ENCODE measurements around the gene RLF. TPM values are rescaled to one million over a fixed set of nuclear protein-coding genes. Genes with fewer than 3 reads are reported as not detected.
A peak's percentile ranks its signal among the peaks of the same experiment; 100 is the strongest.
"Not testable (repeated sequence)": the region's sequence is repeated elsewhere in the genome, so short reads cannot be mapped to it uniquely, and the experiment has no call there.

The RLF gene
- total RNA-seq, 1 experiment from 2014 or later = 19.6 TPM

DNA sequence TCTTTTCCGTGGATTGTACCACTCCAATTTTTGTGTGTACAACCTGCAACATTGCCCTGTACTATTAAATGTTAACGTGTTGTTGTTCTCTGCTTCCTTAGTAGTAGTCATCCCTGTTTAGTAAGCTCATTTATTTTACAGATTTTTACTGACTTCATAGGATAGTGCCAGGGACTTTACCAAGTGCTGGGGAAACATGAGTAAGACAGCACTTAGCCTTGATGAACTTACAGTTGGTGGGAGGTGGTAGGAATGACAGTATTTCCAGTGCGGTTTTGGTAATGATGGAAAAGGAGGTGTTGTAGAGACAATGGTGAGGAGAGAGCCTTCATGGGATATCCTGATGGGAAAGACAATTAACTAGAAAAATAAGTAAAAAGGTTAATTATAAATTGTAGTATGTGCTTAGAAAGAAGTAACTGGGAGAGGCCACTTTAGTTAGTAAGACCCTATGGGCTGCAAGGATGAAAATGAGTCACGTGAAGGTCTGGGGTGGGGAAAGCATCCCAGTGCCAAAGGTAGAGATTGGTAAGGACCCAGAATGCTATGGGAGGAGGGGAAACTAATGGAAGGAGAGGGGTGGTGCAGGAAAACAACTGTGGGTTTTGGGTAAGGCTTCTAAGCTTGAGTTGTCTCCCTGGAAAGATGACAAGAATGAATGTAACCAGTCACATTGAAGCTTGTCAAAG lies 1.7 kb downstream of the RLF start:
- peak; percentile 59 for DNase-seq (ENCODE audit: low read depth)

DNA sequence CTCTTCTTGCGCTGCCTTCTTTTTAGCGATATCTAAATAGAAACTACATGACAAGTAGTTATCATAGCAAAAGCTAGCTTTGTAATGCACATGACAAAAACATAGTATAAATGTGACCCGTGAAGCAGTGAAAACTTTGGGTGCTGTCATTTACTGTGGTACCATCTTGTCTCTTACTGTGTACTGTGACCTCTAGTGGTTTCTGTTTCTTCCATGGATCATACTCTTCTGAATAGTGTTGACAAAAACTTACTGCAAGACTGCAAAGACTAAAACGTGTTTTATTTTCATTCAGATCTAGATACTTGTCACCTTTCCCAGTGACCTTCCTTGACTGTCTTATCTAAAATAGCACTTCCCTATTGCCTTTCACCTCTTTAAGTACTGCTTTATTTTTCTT lies 6.1 kb downstream of the RLF start:
- DNase-seq (ENCODE audit: low read depth) = no peak

DNA sequence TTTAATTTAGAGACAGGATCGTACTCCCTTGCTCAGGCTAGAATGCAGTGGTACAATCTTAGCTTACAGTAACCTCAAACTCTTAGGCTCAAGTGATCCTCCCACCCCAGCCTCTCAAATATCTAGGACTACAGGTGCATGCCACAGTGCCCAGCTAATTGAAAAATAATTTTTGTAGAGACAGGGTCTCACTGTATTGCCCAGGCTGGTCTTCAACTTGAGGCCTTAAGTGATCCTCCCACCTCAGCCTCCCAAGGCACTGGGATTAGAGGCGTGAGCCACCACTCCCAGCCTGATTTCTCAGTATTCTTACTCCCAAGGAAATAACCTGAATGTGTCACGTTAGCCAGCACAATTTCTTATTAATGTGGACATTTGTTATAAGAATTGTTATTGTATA lies 9.8 kb downstream of the RLF start:
- no peak for DNase-seq (ENCODE audit: low read depth)

DNA sequence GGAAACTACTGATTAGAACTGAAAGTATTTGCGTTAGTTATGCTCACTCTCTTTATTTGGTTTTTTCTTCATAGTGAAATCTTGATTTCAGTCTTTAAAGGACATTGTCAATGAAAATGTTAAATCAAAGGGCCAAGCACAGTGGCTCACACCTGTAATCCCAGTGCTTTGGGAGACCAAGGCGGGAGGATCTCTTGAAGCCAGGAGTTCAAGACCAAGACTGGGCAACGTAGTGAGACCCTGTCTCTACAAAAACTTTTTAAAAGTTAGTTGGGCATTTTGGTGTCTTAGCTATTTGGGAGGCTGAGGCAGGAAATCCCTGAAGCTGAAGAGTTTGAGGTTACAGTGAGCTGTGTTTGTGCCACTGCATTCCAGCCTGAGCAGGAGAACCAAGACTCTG lies 13.6 kb downstream of the RLF start:
- DNase-seq (ENCODE audit: low read depth) = no peak

DNA sequence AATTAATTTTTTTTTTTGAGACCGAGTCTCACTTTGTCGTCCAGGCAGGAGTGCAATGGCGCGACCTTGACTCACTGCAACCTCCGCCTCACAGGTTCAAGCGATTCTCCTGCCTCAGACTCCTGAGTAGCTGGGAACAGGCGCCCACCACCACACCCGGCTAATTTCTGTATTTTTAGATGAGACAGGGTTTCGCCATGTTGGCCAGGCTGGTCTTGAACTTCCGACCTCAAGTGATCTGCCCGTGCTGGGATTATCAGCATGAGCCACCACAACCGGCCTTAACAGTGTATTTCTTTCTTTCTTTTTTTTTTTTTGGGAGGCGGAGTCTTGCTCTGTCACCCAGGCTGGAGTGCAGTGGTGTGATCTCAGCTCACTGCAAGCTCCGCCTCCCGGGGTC lies 15.8 kb downstream of the RLF start:
- DNase-seq (ENCODE audit: low read depth) = not testable (repeated sequence)

DNA sequence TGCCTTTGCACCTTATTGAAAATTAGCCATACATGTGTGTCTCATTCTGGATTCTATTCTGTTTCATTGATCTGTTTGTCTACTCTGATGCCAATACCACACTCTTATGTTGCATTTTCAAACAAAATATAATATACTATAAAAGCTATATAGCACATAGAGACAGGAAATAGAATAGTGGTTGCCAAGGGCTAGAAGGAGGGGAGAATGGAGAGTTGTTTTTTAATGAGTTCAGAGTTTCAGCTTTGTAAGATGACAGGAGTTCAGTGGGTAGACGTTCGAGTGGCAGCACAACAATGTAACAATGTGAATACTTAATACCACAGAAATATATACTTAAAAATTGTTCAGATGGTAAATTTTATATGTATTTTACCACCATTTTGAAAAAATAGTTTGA lies 17.0 kb downstream of the RLF start:
- DNase-seq (ENCODE audit: low read depth) = no peak

DNA sequence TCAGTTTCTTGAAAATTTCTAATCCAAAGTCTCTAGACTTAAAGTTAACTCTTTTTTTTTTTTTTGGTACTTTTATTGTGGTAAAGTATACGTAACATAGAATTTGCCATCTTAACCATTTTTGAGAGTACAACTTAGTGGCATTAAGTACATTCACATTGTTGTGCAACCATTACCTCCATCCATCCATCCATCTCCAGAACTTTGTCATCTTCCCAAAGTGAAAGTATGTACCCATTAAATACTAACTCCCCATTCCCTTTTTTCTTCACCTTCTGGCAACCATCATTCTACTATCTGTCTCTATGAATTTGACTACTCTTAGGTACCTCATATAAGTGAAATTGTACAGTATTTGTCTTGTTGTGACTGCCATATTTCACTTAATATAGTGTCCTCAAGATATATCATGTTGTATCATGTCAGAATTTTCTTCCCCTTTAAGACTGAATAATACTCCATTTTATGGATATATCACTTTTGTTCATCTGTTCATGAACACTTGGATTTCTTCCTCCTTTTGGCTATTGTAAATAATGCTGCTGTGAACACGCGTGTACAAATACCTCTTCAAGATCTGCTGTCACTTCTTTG lies 18.4 kb downstream of the RLF start:
- no peak for DNase-seq (ENCODE audit: low read depth)

DNA sequence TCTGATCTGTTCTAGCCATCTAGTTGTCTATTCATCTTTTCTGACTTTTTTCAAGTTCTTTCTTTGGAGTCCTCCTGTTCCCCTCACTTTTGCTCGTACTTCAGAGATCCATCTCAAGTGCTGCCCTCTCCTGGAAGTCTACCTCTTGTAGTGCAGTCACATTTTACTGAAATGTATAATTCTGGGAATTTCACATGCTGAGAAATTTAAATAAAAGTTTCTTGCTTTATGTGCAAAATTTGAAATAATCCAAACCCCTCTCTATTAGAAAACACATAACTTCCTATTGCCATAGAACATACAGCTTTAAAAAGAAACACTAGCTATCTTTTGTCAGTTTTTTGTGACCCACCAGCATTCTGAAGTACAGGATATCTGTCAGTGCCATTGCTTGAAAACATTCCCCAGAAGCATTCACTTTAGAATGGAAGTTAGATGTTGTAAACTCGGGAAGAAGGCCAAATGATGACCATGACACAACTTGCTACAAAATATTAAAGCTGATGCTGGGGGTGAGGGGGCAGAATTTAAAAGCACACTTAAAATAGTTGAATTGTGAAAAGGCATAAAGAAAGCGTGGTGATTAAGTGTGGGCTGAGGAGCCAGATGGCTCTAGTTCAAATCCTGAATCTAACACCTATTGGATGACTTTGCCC lies 22.0 kb downstream of the RLF start:
- DNase-seq (ENCODE audit: low read depth) = peak; percentile 16

DNA sequence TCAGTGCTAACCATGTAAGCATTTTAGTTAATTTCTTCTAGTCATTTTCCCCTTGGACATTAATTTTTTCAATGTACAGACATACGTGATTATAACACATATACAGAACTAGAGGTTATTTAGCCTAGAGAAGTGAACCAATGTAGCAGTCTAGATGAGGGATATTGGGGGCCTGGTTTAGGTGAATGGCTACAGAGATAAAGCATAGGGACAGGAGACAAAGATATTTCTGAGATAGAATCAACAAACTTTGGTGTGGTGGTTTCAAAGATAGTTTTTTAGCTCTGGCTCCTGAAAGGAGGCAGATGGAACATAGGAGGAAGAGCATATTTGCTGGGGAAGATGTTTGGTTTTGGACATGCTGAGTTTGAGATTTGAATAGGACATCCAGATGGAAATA lies 23.0 kb downstream of the RLF start:
- DNase-seq (ENCODE audit: low read depth) = no peak

DNA sequence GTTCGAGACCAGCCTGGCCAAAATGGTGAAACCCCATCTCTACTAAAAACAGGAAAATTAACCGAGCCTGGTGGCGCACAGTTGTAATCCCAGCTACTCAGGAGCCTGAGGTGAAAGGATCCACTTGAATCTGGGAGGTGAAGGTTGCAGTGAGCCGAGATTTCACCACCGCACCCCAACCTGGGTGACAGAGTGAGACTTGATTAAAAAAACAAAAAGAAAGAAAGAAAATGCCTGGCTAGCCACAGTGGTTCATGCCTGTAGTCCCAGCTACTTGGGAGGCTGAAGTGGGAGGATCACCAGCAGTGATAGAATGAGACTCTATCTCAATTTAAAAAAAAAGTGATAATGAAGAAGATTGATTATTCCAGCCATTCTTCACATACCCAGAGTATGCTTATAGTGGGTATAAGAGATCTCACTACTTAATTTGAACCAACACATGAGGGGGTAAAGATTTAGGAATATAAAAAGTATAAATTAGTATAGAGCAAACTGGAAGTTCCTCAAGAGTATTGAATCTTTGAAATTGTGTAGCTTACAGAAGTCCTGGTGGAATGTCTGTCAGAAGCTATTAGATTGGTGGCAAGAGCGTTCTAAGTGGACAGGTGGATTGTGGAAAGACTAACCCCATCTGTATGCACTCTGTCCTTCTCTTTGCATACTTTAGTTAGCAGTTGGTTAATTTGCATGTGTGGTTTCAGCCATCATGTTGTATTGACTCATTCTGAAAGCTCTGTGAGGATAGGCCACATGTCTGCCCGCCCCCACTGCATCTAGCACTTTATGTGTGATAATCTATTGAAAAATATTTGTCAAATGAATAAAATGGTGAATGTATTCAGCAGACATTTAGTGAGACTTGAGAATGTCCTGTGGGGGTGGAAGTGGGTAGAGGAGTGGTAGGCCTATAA lies 25.0 kb downstream of the RLF start:
- peak; percentile 74 for DNase-seq (ENCODE audit: low read depth)

DNA sequence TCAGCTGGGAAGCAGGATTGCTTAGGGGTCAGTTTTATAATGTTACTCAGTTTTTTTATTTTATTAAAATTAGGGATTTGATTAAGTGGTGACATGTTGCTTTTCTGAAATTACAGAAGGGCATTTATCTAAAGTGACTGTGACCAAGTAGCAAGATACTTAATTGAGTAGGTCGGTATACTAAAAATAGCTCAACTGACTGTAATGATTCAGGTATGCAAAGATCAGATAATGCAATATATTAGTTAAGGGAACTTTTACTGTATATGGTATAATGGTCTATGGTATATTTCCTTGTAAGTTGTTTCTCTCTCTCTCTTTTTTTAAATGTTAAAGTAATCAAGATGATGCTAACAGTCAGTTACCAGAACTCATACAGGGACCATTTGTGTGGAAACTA lies 26.2 kb downstream of the RLF start:
- no peak for DNase-seq (ENCODE audit: low read depth)

DNA sequence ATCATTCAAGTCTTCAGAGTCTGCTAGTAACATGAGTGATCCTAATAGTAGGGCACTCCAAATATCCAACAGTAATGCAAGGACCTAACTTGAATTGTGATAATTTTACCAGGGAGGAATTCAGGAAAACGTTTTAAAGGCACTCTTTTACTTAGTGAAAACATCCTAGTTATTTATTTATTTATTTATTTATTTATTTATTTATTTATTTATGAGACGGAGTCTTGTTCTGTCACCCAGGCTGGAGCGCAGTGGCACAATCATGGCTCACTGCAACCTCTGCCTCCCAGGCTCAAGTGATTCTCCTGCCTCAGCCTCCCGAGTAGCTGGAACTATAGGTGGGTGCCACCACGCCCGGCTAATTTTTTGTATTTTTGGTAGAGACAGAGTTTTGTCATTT lies 33.5 kb downstream of the RLF start:
- not testable (repeated sequence) for DNase-seq (ENCODE audit: low read depth)

DNA sequence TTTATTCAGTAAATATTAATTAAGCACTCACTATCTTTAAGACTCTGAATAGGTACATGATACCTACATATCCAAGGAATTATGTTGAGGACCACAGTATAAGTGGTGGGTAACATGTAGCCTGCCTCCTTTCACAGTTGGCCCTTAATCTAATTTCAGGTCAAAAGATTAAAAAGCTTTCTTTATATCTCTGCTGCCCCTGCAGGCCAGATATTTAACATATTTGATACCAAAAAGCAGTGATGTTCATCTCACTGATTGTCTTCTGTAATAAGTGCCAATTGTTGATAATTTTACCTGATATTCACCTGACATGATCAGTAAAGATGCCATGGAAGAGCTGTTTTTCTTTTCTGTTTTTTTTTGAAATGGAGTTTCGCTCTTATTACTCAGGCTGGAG lies 36.5 kb downstream of the RLF start:
- no peak for DNase-seq (ENCODE audit: low read depth)

DNA sequence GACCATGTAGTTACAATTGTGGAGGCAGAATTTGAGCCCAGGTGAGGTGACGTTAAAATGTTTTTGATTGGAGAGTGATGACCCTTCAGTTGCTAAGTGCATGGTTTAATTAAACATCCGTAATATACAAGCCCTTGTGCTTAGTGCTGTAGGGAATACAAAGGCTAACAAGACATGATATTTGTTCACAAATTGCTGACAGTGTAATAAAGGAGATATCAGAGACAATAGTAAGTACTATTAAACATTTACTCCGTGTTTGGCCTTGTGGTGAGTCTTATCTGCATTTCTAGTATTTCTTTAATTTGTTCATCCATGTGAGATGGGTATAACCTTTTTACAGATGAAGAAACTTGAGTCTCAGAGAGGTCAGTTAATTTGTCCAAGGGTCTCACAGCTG lies 37.9 kb downstream of the RLF start:
- DNase-seq (ENCODE audit: low read depth) = no peak

DNA sequence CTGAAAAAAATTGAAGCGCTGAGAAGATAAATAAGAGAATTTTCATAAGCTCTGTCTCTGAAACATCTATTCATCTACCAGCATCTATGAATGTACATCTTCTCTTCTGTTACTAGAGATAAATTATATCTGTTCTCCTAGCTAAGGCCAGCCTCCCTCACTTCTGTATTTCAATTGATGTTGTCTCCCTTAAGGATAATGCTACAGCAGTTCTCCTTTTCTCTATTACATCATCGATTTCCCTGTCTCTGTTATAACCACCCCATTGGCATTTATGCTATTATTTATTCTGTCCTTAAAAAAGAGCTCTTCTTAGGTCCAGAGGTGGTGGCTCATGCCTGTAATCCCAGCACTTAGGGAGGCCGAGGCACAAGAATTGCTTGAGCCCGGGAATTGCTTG lies 43.7 kb downstream of the RLF start:
- DNase-seq (ENCODE audit: low read depth) = no peak

DNA sequence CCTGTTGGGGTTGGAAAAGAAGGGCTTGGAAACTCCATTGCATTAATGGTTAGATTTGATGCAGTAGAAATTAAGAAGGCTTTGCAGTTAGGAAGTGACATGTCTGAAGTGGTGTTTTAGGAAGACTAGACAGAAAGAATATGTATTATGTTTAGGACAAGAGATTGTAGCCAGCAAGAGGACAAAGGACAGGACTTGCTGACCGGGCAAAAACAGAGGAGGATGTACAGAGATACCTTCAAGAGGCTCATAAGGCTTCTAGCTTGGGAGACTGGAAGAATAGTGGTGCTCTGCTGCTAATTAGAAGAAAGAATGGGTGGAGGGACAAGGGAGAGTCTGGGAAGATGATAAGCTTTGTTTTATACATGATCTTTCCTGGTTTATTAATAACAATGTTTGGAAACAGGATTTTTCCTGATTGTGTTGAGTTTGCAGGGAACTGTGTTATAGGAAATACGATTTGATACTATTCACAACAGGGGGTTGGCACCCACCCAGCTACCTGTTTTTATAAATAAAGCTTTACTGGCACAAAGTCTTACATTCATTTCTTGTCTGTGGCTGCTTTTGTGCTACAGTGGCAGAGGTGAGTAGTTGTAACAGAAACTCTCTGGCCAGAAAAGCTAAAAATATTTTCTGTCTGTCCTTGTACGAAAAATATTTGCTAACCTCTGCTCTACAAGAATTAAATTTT lies 49.5 kb downstream of the RLF start:
- no peak for DNase-seq (ENCODE audit: low read depth)

DNA sequence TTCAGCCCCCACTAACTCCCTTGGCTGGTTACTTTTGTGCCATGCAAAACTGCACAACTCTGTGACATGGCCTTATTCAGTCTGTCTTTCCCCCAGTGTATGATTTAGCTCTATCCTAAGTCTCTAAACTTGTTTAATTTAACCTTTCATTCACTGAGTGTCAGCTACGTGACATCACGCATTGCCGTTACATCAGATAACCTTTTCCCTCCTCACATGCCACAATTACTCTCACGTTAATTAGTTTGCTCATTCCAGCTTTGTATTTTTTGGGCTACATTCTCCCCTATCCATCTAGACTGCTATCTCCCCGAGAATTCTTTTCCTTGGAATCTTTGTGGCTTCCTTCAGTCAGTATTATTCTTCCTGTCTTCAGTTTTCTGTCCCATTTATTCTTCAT lies 57.1 kb downstream of the RLF start:
- DNase-seq (ENCODE audit: low read depth) = no peak

DNA sequence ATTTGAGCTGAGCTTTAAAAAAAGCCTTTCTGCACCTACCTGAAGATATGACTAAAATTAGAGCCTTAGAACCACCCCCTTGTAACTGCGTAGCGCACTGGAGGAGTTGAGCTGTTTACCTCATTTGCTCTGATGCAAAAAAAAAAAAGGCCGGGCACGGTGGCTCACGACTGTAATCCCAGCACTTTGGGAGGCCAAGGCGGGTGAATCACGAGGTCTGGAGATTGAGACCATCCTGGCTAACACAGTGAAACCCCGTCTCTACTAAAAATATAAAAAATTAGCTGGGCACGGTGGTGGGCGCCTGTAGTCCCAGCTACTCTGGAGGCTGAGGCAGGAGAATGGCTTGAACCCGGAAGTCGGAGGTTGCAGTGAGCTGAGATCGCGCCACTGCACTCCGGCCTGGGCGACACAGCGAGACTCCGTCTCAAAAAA lies 60.3 kb downstream of the RLF start:
- DNase-seq (ENCODE audit: low read depth) = not testable (repeated sequence)

DNA sequence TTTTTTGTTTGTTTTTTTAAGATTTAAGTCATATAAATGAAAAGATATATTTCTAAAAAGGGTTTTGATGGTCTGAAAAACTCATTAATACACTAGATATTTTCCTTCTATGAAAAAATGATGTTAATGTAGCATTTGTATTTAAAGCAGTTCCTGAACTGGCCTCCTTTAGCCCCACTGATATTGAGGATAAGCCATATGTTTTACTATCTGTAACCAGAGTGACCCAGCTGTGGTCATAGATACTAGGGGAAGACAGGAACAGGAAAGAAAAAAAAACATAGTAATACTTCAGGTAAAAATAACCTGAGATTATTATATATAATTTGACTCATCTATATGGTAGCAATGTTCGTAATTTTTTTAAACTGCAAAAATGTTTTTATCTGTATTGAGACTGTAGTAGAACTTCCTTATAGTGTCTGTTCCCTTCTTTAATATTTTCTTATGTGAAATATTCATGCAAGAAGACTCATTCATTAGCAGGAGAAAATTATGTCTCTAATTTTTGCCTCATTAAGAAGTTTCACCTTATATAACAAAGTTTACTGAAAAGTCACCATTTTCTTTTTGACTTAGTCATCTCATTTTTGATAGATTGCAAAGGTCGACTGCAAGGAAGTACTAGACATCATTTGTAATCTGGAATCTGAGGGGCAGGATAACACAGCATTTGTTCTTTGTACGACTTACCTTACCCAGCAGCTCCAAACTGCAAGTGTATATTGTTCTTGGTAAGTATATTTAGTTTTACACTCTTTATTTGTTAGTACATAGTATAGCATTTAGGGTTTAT lies 61.0 kb downstream of the RLF start:
- no peak for DNase-seq (ENCODE audit: low read depth)

DNA sequence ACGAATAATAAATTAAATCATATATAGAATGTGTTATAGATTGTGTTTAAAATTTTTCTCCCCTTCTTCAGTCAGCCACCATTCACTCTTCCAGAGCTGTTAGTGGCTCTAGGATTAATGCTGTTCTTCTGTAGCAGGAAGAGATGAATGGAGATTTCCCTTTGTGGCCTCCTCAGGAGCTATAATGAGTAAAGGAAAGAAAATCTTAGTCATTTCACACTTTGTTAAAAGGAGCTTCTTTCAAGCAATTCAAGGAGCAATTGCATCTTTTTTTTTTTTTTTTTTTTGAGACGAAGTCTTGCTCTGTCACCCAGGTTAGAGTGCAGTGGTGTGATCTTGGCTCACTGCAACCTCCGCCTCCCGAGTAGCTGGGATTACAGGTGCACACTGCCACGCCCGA lies 62.9 kb downstream of the RLF start:
- no peak for DNase-seq (ENCODE audit: low read depth)

DNA sequence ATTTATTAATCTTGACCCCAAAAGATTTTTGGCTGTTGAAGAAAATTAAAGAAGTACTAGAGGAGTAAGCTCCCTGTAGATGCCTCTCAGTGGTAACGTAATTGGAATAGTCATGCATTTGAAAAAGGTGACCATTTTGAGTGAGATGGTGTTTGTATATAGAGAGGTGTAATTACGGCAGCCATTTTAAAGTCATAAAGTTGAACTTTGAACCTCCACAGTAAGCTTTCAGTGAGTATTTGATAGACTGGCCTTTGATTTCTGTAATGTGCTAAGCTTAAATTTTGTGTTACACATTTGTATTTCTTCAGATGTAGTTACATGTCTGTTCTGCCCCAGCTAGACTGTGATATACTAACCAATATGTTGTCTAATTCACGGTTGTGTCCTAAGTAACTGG lies 65.0 kb downstream of the RLF start:
- no peak for DNase-seq (ENCODE audit: low read depth)

All from M059J (cell line).